ENCODE results near the gene SMIM5. TPM values are rescaled to one million over a fixed set of nuclear protein-coding genes. Genes with fewer than 3 reads are reported as not detected.

The SMIM5 gene
- total RNA-seq, 8 experiments from 2014 or later, result 0.16 to 3.9 (median 0.88) TPM

GRCh38 chr17:75594499-75595283 lies 38.5 kb upstream of the SMIM5 start:
- Histone ChIP-seq H3K27ac (no peak overlapping the region), H3K4me3 (no peak overlapping the region), H3K4me1 (replicated peaks in 1 of 2) (peaks cover 0 to 5% of the 10 kb centered on the region in 2 donors)
- in situ Hi-C loops (cut with MboI; ENCODE audit: low pct_unique_long_range_greater_than_20kb in 2 of 9, low sequenced_read_pairs in 9 of 9, unreplicated experiment in 9 of 9), result no loop called here
- peak in 2 of 8 experiments; percentile 7 to 26 for ATAC-seq (replicated peaks in 6 of 8)
- WGBS, 10 experiments, result 27 to 100% (median 79%) methylated on average over 1 to 6 of the region's 28 CpGs; no CpG with 5 or more reads in 4 of the 10 experiments

GRCh38 chr17:75595284-75595919 lies 37.8 kb upstream of the SMIM5 start:
- Histone ChIP-seq H3K4me3 (no peak overlapping the region), H3K4me1 (replicated peaks in 1 of 2) (no peaks in the 10 kb centered on the region), H3K27ac (no peak overlapping the region)
- peak in 2 of 8 experiments; percentile 7 to 19 for ATAC-seq (replicated peaks in 6 of 8)
- in situ Hi-C loops (cut with MboI; ENCODE audit: low pct_unique_long_range_greater_than_20kb in 2 of 9, low sequenced_read_pairs in 9 of 9, unreplicated experiment in 9 of 9), result no loop called here
- 40 to 83% (median 53%) methylated on average over 1 to 5 of the region's 13 CpGs; no CpG with 5 or more reads in 7 of the 10 experiments for WGBS, 10 experiments

GRCh38 chr17:75595920-75596313 lies 37.3 kb upstream of the SMIM5 start:
- H3K4me1 ChIP-seq (replicated peaks in 1 of 2), result no peaks in the 10 kb centered on the region
- in situ Hi-C loops (cut with MboI; ENCODE audit: low pct_unique_long_range_greater_than_20kb in 2 of 9, low sequenced_read_pairs in 9 of 9, unreplicated experiment in 9 of 9), result no loop called here

GRCh38 chr17:75596320-75597087 lies 36.7 kb upstream of the SMIM5 start:
- 17 to 100% (median 70%) methylated on average over 1 to 9 of the region's 17 CpGs; no CpG with 5 or more reads in 4 of the 10 experiments for WGBS, 10 experiments
- in situ Hi-C loops (cut with MboI; ENCODE audit: low pct_unique_long_range_greater_than_20kb in 2 of 9, low sequenced_read_pairs in 9 of 9, unreplicated experiment in 9 of 9), result no loop called here
- no peak overlapping the region for H3K4me3 ChIP-seq
- H3K27ac ChIP-seq, result no peak overlapping the region
- ATAC-seq (replicated peaks in 6 of 8), result no peak
- no peaks in the 10 kb centered on the region for H3K4me1 ChIP-seq (replicated peaks in 1 of 2)

More at GRCh38 chr17:75595920-75596313, 37.3 kb upstream of the SMIM5 start:
- no peak for ATAC-seq (replicated peaks in 6 of 8)
- 52 to 100% (median 76%) methylated on average over 1 to 5 of the region's 6 CpGs; no CpG with 5 or more reads in 7 of the 10 experiments for WGBS, 10 experiments
- Histone ChIP-seq H3K4me3 (no peak overlapping the region), H3K27ac (no peak overlapping the region)

- in situ Hi-C loops (cut with MboI; ENCODE audit: low pct_unique_long_range_greater_than_20kb in 2 of 9, low sequenced_read_pairs in 9 of 9, unreplicated experiment in 9 of 9), result no loop called here
Observed at GRCh38 chr17:75601057-75601987, 31.9 kb upstream of the SMIM5 start.

GRCh38 chr17:75602644-75603043 lies 30.6 kb upstream of the SMIM5 start:
- ATAC-seq (replicated peaks in 6 of 8), result peak in 2 of 8 experiments; percentile 16 to 21
- in situ Hi-C loops (cut with MboI; ENCODE audit: low pct_unique_long_range_greater_than_20kb in 2 of 9, low sequenced_read_pairs in 9 of 9, unreplicated experiment in 9 of 9), result no loop called here
- 40 to 100% (median 100%) methylated on average over 1 of the region's 12 CpGs; no CpG with 5 or more reads in 7 of the 10 experiments for WGBS, 10 experiments
- no peak overlapping the region for H3K27ac ChIP-seq
- H3K4me3 ChIP-seq, result no peak overlapping the region
- no peaks in the 10 kb centered on the region for H3K4me1 ChIP-seq (replicated peaks in 1 of 2)

More at GRCh38 chr17:75601057-75601987, 31.9 kb upstream of the SMIM5 start:
- peak; percentile 44 to 88 (median 56) for ATAC-seq (replicated peaks in 6 of 8)
- WGBS, 10 experiments, result 32 to 100% (median 65%) methylated on average over 1 to 16 of the region's 28 CpGs; no CpG with 5 or more reads in 4 of the 10 experiments
- Histone ChIP-seq H3K4me3 (no peak overlapping the region), H3K4me1 (replicated peaks in 1 of 2) (no peaks in the 10 kb centered on the region), H3K27ac (no peak overlapping the region)

GRCh38 chr17:75603123-75603522 lies 30.1 kb upstream of the SMIM5 start:
- WGBS, 10 experiments, result 40 to 58% (median 55%) methylated on average over 1 to 6 of the region's 9 CpGs; no CpG with 5 or more reads in 7 of the 10 experiments
- Histone ChIP-seq H3K4me1 (replicated peaks in 1 of 2) (no peaks in the 10 kb centered on the region), H3K27ac (no peak overlapping the region), H3K4me3 (no peak overlapping the region)
- in situ Hi-C loops (cut with MboI; ENCODE audit: low pct_unique_long_range_greater_than_20kb in 2 of 9, low sequenced_read_pairs in 9 of 9, unreplicated experiment in 9 of 9), result no loop called here
- peak in 2 of 8 experiments; percentile 11 to 15 for ATAC-seq (replicated peaks in 6 of 8)

- 0 to 80% (median 40%) methylated on average over 1 to 4 of the region's 12 CpGs; no CpG with 5 or more reads in 6 of the 10 experiments for WGBS, 10 experiments
- in situ Hi-C loops (cut with MboI; ENCODE audit: low pct_unique_long_range_greater_than_20kb in 2 of 9, low sequenced_read_pairs in 9 of 9, unreplicated experiment in 9 of 9), result no loop called here
- ATAC-seq (replicated peaks in 6 of 8), result peak in 4 of 8 experiments; percentile 24 to 83 (median 66)
- Histone ChIP-seq H3K4me3 (no peak overlapping the region), H3K27ac (no peak overlapping the region), H3K4me1 (replicated peaks in 1 of 2) (no peaks in the 10 kb centered on the region)
Observed at GRCh38 chr17:75604034-75604695, 29.1 kb upstream of the SMIM5 start.

- Histone ChIP-seq H3K4me1 (replicated peaks in 1 of 2) (no peaks in the 10 kb centered on the region), H3K4me3 (no peak overlapping the region), H3K27ac (no peak overlapping the region)
- in situ Hi-C loops (cut with MboI; ENCODE audit: low pct_unique_long_range_greater_than_20kb in 2 of 9, low sequenced_read_pairs in 9 of 9, unreplicated experiment in 9 of 9), result no loop called here
- 40 to 100% (median 72%) methylated on average over 1 to 5 of the region's 16 CpGs; no CpG with 5 or more reads in 5 of the 10 experiments for WGBS, 10 experiments
- peak in 1 of 8 experiments; percentile 8 for ATAC-seq (replicated peaks in 6 of 8)
Observed at GRCh38 chr17:75605790-75606189, 27.4 kb upstream of the SMIM5 start.

- 64 to 100% (median 80%) methylated on average over 1 to 5 of the region's 5 CpGs; no CpG with 5 or more reads in 3 of the 10 experiments for WGBS, 10 experiments
- H3K4me1 ChIP-seq (replicated peaks in 1 of 2), result no peaks in the 10 kb centered on the region
- in situ Hi-C loops (cut with MboI; ENCODE audit: low pct_unique_long_range_greater_than_20kb in 2 of 9, low sequenced_read_pairs in 9 of 9, unreplicated experiment in 9 of 9), result no loop called here
- H3K4me3 ChIP-seq, result no peak overlapping the region
- no peak overlapping the region for H3K27ac ChIP-seq
- ATAC-seq (replicated peaks in 6 of 8), result no peak
Observed at GRCh38 chr17:75607086-75607485, 26.1 kb upstream of the SMIM5 start.

GRCh38 chr17:75610103-75610984 lies 22.9 kb upstream of the SMIM5 start:
- H3K4me1 ChIP-seq (replicated peaks in 1 of 2), result no peaks in the 10 kb centered on the region
- 83 to 100% (median 94%) methylated on average over 1 to 8 of the region's 25 CpGs; no CpG with 5 or more reads in 6 of the 10 experiments for WGBS, 10 experiments
- in situ Hi-C loops (cut with MboI; ENCODE audit: low pct_unique_long_range_greater_than_20kb in 2 of 9, low sequenced_read_pairs in 9 of 9, unreplicated experiment in 9 of 9), result no loop called here
- no peak overlapping the region for H3K4me3 ChIP-seq
- no peak overlapping the region for H3K27ac ChIP-seq
- peak in 6 of 8 experiments; percentile 8 to 86 (median 21) for ATAC-seq (replicated peaks in 6 of 8)

Measured in motor neuron (in vitro differentiated cells).